DND-41 (cell line): ENCODE measurements around the gene MMP19.
"Not testable (repeated sequence)": the region's sequence is repeated elsewhere in the genome, so short reads cannot be mapped to it uniquely, and the experiment has no call there.

Source experiments
- ATAC-seq: fragments of 200-7000 bp; cut with Tn5 transposase; 3 replicates; pipeline ENCODE4 v1.9.1; 2021; ENCODE audit warnings: low read depth; ENCODE audit not compliant: insufficient read depth
- DNase-seq: peaks from one replicate; pipeline ENCODE4 v3.0.0-alpha.2; 2020
- H2AFZ ChIP-seq: 2 replicates; pipeline ENCODE4 v1.6.0; 2012; ENCODE audit warnings: low read depth, low read length
- H3K27ac ChIP-seq: 2 replicates; pipeline ENCODE4 v1.5.1; 2012; ENCODE audit warnings: low read length, inconsistent platforms
- H3K27me3 ChIP-seq: fragments of 200-600 bp; sonication (generic); 2 replicates; pipeline ENCODE4 v1.6.0; 2012; ENCODE audit warnings: low read length, mild to moderate bottlenecking, inconsistent platforms; ENCODE audit not compliant: insufficient read depth, poor library complexity
- H3K36me3 ChIP-seq: 2 replicates; pipeline ENCODE4 v1.5.1; 2012; ENCODE audit warnings: low read length, inconsistent platforms; ENCODE audit not compliant: insufficient read depth
- H3K4me1 ChIP-seq: 2 replicates; pipeline ENCODE4 v1.5.1; 2012; ENCODE audit warnings: mild to moderate bottlenecking, low read length; ENCODE audit not compliant: insufficient read depth
- H3K4me2 ChIP-seq: 2 replicates; pipeline ENCODE4 v1.6.0; 2012; ENCODE audit warnings: mild to moderate bottlenecking, moderate library complexity, low read length, inconsistent platforms; ENCODE audit not compliant: insufficient read depth
- H3K4me3 ChIP-seq, 2 experiments: fragments of 200-600 bp in 1 of 2; shearing (Covaris generic) in 1 of 2; 2 replicates each; pipeline ENCODE4 v1.5.1; 2012 to 2016; ENCODE audit warnings: inconsistent platforms in 2 of 2, low read length in 2 of 2, mild to moderate bottlenecking in 2 of 2, low read depth in 1 of 2, moderate library complexity in 1 of 2
- H3K79me2 ChIP-seq: 2 replicates; pipeline ENCODE4 v1.6.0; 2012; ENCODE audit warnings: low read length, inconsistent platforms; ENCODE audit not compliant: insufficient read depth
- H3K9ac ChIP-seq: 2 replicates; pipeline ENCODE4 v1.6.0; 2012; ENCODE audit warnings: low read depth, mild to moderate bottlenecking, inconsistent platforms, low read length, moderate library complexity
- H3K9me3 ChIP-seq: 2 replicates; pipeline ENCODE4 v1.5.1; 2012; ENCODE audit warnings: low read length, moderate library complexity, mild to moderate bottlenecking, inconsistent platforms; ENCODE audit not compliant: insufficient read depth, severe bottlenecking
- H4K20me1 ChIP-seq: 2 replicates; pipeline ENCODE4 v1.6.0; 2012; ENCODE audit warnings: low read length; ENCODE audit not compliant: insufficient read depth
- EZH2 ChIP-seq: IDR thresholded peaks from 3 replicates; pipeline ENCODE4 v1.6.1; 2012; ENCODE audit warnings: borderline replicate concordance, low read depth, mild to moderate bottlenecking, moderate library complexity, low read length, inconsistent platforms; ENCODE audit not compliant: severe bottlenecking
- TF ChIP-seq, protein P1 (sequence below): IDR thresholded peaks from 2 replicates; pipeline ENCODE4 v1.5.1; 2012; ENCODE audit warnings: borderline replicate concordance, low read length, moderate library complexity, mild to moderate bottlenecking; ENCODE audit not compliant: poor library complexity, severe bottlenecking; ENCODE audit errors: extremely low read depth

MMP19 gene

DNA sequence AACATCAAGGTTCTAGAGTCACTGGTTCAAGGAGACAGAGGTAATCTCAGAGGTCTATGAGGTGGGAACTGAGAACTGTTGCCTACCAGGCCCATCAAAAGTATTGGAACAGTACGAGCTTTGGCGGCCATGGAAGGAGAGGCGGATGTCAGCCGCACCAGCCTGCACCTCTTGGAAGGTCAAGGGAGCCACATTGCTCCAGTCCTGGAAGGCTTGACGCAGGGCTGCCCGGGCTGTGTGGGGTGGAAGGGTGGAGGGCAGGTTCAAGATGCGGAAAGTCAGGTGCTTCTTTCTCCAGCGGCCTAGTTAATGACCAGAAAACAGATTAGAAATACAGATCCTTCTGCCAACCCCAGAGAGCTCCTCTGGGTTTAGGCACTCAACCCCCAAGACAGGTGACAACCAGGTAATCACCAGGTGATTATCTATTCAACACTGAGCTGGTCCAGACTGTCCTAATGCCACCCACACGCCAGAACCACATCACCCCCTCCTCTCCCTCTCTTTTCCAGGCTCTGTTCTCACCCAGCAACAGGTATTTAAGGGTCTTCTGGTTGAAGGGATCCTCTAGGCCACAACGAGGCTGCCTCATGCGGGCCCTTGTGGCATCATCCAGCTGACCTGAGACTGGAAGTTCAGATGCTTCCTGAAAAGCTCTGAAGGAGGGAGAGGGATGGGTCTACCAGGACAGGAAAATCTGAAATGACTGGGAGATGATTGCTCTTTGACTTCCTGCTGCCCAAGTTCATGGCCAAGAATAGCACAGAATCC lies 2.0 kb downstream of the MMP19 start:
- Histone ChIP-seq H2AFZ (no peak overlapping the region), H3K4me3 (no peak overlapping the region), H3K4me2 (no peak overlapping the region), H3K4me1 (no peaks in the 10 kb centered on the region), H3K27ac (no peak overlapping the region), H3K27me3 (peaks cover 7% of the 10 kb centered on the region), H3K36me3 (no peaks in the 10 kb centered on the region), H3K9me3 (no peaks in the 10 kb centered on the region), H3K9ac (no peak overlapping the region), H4K20me1 (no peaks in the 10 kb centered on the region; the same call in 1 of the 2 replicates), H3K79me2 (no peaks in the 10 kb centered on the region)
- no peak for DNase-seq
- ATAC-seq: no peak
- TF ChIP-seq, protein P1, sequence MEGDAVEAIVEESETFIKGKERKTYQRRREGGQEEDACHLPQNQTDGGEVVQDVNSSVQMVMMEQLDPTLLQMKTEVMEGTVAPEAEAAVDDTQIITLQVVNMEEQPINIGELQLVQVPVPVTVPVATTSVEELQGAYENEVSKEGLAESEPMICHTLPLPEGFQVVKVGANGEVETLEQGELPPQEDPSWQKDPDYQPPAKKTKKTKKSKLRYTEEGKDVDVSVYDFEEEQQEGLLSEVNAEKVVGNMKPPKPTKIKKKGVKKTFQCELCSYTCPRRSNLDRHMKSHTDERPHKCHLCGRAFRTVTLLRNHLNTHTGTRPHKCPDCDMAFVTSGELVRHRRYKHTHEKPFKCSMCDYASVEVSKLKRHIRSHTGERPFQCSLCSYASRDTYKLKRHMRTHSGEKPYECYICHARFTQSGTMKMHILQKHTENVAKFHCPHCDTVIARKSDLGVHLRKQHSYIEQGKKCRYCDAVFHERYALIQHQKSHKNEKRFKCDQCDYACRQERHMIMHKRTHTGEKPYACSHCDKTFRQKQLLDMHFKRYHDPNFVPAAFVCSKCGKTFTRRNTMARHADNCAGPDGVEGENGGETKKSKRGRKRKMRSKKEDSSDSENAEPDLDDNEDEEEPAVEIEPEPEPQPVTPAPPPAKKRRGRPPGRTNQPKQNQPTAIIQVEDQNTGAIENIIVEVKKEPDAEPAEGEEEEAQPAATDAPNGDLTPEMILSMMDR: no peak
- TF ChIP-seq EZH2: no peak

- no peaks in the 10 kb centered on the region for H3K36me3 ChIP-seq
- no peaks in the 10 kb centered on the region for H3K4me1 ChIP-seq
- no peaks in the 10 kb centered on the region for H3K79me2 ChIP-seq
- H4K20me1 ChIP-seq: no peaks in the 10 kb centered on the region; the same call in 1 of the 2 replicates
- no peak overlapping the region for H3K4me2 ChIP-seq
- DNase-seq (no peak), ATAC-seq (no peak)
- no peak overlapping the region for H3K27ac ChIP-seq
- TF ChIP-seq EZH2: no peak
- TF ChIP-seq, protein P1: no peak
- H3K4me3 ChIP-seq: no peak overlapping the region
- no peak overlapping the region for H3K9ac ChIP-seq
- no peak overlapping the region for H2AFZ ChIP-seq
- peaks cover 5% of the 10 kb centered on the region for H3K27me3 ChIP-seq
- no peaks in the 10 kb centered on the region for H3K9me3 ChIP-seq
Observed at GRCh38 chr12:55839345-55840140, 3.2 kb downstream of the MMP19 start.

DNA sequence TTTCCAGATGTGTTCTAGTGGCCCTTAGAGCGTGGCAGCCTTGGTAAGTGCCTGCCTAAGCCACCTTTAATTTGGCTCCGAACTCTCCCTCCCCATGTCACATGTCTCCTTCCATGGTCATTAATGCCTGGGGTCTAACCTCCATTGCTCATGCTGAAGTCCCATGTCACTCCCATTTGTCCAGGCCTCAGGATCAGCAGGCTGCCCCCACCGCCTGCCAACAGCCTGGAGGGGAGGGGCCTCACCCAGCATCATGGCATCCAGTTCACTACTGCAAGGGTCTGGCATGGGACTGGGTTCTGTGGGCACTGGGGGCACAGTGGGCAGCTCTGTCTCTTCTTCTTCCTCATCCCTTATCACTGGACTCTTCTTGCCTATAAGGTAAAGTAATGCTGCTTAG lies 4.4 kb downstream of the MMP19 start:
- Histone ChIP-seq H3K4me2 (no peak overlapping the region), H2AFZ (no peak overlapping the region), H3K9me3 (no peaks in the 10 kb centered on the region), H3K36me3 (no peaks in the 10 kb centered on the region), H3K79me2 (no peaks in the 10 kb centered on the region), H3K27me3 (peaks cover 5% of the 10 kb centered on the region), H3K4me3 (no peak overlapping the region), H4K20me1 (no peaks in the 10 kb centered on the region; the same call in 1 of the 2 replicates), H3K27ac (no peak overlapping the region), H3K4me1 (no peaks in the 10 kb centered on the region), H3K9ac (no peak overlapping the region)
- TF ChIP-seq, protein P1: no peak
- TF ChIP-seq EZH2: no peak
- DNase-seq (no peak), ATAC-seq (no peak)

GRCh38 chr12:55834400-55834799 lies 8.3 kb downstream of the MMP19 start:
- H3K9ac ChIP-seq, H4K20me1 ChIP-seq, H3K4me2 ChIP-seq, DNase-seq, H3K9me3 ChIP-seq, H2AFZ ChIP-seq, H3K36me3 ChIP-seq, H3K27me3 ChIP-seq, H3K4me3 ChIP-seq, H3K27ac ChIP-seq, ATAC-seq: not testable (repeated sequence)
- Histone ChIP-seq H3K4me1 (peaks cover 15% of the 10 kb centered on the region), H3K79me2 (peaks cover 13% of the 10 kb centered on the region)
